ENCODE results near the gene LRRFIP2.

The LRRFIP2 gene

DNA sequence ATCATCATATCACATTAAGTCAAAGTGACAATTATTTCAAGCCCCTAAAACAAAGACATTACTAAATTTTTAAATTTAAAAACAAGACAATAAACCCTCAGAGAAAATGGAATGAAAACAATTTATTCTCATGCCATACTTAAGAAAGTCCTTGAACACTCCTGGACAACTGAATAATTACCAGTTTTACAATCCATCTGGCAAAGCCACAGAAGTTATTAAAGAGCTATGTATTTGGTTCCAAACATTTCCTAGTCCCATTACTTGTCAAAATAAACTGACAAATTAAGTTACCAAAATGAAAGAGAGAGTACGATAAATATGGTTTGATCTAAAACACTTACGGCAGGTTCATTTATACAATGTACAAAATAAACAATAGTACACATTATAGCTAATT is 63.2 kb downstream of the LRRFIP2 start:
- Histone ChIP-seq H3K4me2 (ENCODE audit: low read depth, low read length, poor library complexity, severe bottlenecking) (no peak overlapping the region), H3K4me1 (ENCODE audit: insufficient read depth, low read length, poor library complexity, severe bottlenecking) (no peaks in the 10 kb centered on the region), H3F3A (ENCODE audit: low read depth) (no peaks in the 10 kb centered on the region), H3K9me3 (ENCODE audit: insufficient read depth, low read depth, low read length) (no peaks in the 10 kb centered on the region), H3K4me3 (ENCODE audit: low read length, poor library complexity, severe bottlenecking) (no peak overlapping the region), H3K9me2 (replicated peaks; ENCODE audit: low read depth, low read length) (no peaks in the 10 kb centered on the region), H3K27me3 (ENCODE audit: insufficient read depth, low read length, poor library complexity, severe bottlenecking) (no peaks in the 10 kb centered on the region), H3K79me2 (ENCODE audit: insufficient read depth, low read length) (no peaks in the 10 kb centered on the region), H3K9ac (ENCODE audit: low read depth, low read length, poor library complexity, severe bottlenecking) (no peak overlapping the region), H2AFZ (ENCODE audit: low read length) (no peak overlapping the region), H4K20me1 (ENCODE audit: insufficient read depth, low read length, poor library complexity, severe bottlenecking) (no peaks in the 10 kb centered on the region), H3K36me3 (ENCODE audit: insufficient read depth, low read length) (peaks cover 4% of the 10 kb centered on the region; the same call in 1 of the 2 replicates)
- TF ChIP-seq, protein P1, sequence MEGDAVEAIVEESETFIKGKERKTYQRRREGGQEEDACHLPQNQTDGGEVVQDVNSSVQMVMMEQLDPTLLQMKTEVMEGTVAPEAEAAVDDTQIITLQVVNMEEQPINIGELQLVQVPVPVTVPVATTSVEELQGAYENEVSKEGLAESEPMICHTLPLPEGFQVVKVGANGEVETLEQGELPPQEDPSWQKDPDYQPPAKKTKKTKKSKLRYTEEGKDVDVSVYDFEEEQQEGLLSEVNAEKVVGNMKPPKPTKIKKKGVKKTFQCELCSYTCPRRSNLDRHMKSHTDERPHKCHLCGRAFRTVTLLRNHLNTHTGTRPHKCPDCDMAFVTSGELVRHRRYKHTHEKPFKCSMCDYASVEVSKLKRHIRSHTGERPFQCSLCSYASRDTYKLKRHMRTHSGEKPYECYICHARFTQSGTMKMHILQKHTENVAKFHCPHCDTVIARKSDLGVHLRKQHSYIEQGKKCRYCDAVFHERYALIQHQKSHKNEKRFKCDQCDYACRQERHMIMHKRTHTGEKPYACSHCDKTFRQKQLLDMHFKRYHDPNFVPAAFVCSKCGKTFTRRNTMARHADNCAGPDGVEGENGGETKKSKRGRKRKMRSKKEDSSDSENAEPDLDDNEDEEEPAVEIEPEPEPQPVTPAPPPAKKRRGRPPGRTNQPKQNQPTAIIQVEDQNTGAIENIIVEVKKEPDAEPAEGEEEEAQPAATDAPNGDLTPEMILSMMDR (conservative IDR thresholded peaks at IDR 0.05; ENCODE audit: low read length) = no peak
- no peak for TF ChIP-seq EZH2phosphoT487 (IDR thresholded peaks at IDR 0.05; ENCODE audit: borderline replicate concordance)

GRCh38 chr3:37107846-37108245 is 66.5 kb downstream of the LRRFIP2 start:
- Histone ChIP-seq H3K9me2 (replicated peaks; ENCODE audit: low read depth, low read length) (no peaks in the 10 kb centered on the region), H4K20me1 (ENCODE audit: insufficient read depth, low read length, poor library complexity, severe bottlenecking) (no peaks in the 10 kb centered on the region), H3K36me3 (ENCODE audit: insufficient read depth, low read length) (no peaks in the 10 kb centered on the region), H3F3A (ENCODE audit: low read depth) (no peaks in the 10 kb centered on the region), H3K4me3 (ENCODE audit: low read length, poor library complexity, severe bottlenecking) (no peak overlapping the region), H3K9me3 (ENCODE audit: insufficient read depth, low read depth, low read length) (no peaks in the 10 kb centered on the region), H3K79me2 (ENCODE audit: insufficient read depth, low read length) (no peaks in the 10 kb centered on the region), H3K4me2 (ENCODE audit: low read depth, low read length, poor library complexity, severe bottlenecking) (no peak overlapping the region), H3K9ac (ENCODE audit: low read depth, low read length, poor library complexity, severe bottlenecking) (no peak overlapping the region), H3K4me1 (ENCODE audit: insufficient read depth, low read length, poor library complexity, severe bottlenecking) (no peaks in the 10 kb centered on the region), H2AFZ (ENCODE audit: low read length) (no peak overlapping the region), H3K27me3 (ENCODE audit: insufficient read depth, low read length, poor library complexity, severe bottlenecking) (no peaks in the 10 kb centered on the region)
- TF ChIP-seq, protein P1 (conservative IDR thresholded peaks at IDR 0.05; ENCODE audit: low read length) = no peak
- no peak for TF ChIP-seq EZH2phosphoT487 (IDR thresholded peaks at IDR 0.05; ENCODE audit: borderline replicate concordance)

- Histone ChIP-seq H3K27me3 (ENCODE audit: insufficient read depth, low read length, poor library complexity, severe bottlenecking) (no peaks in the 10 kb centered on the region), H3K36me3 (ENCODE audit: insufficient read depth, low read length) (no peaks in the 10 kb centered on the region), H3K4me3 (ENCODE audit: low read length, poor library complexity, severe bottlenecking) (no peak overlapping the region), H4K20me1 (ENCODE audit: insufficient read depth, low read length, poor library complexity, severe bottlenecking) (no peaks in the 10 kb centered on the region), H2AFZ (ENCODE audit: low read length) (no peak overlapping the region), H3K4me1 (ENCODE audit: insufficient read depth, low read length, poor library complexity, severe bottlenecking) (peaks cover 3% of the 10 kb centered on the region), H3K9ac (ENCODE audit: low read depth, low read length, poor library complexity, severe bottlenecking) (no peak overlapping the region), H3K9me3 (ENCODE audit: insufficient read depth, low read depth, low read length) (no peaks in the 10 kb centered on the region), H3K9me2 (replicated peaks; ENCODE audit: low read depth, low read length) (no peaks in the 10 kb centered on the region), H3K4me2 (ENCODE audit: low read depth, low read length, poor library complexity, severe bottlenecking) (no peak overlapping the region), H3K79me2 (ENCODE audit: insufficient read depth, low read length) (no peaks in the 10 kb centered on the region), H3F3A (ENCODE audit: low read depth) (no peaks in the 10 kb centered on the region)
- TF ChIP-seq EZH2phosphoT487 (IDR thresholded peaks at IDR 0.05; ENCODE audit: borderline replicate concordance) = no peak
- TF ChIP-seq, protein P1 (conservative IDR thresholded peaks at IDR 0.05; ENCODE audit: low read length) = no peak
Observed at GRCh38 chr3:37103103-37103808, 71.1 kb downstream of the LRRFIP2 start.

All from Loucy (cell line).